GM21825 (cell line): ENCODE data around the gene UBP1.
"Not testable (repeated sequence)": the region's sequence is repeated elsewhere in the genome, so short reads cannot be mapped to it uniquely, and the experiment has no call there.

Source experiments
- ATAC-seq: cut with Tn5 transposase; IDR thresholded peaks from one replicate; pipeline ENCODE4 v1.9.1; 2021; ENCODE audit warnings: mild to moderate bottlenecking, moderate library complexity; ENCODE audit not compliant: unreplicated experiment

The UBP1 gene

GRCh38 chr3:33437556-33438283 lies 2.5 kb downstream of the UBP1 start:
- ATAC-seq = no peak

- no peak for ATAC-seq
Observed at GRCh38 chr3:33433843-33434242, 6.4 kb downstream of the UBP1 start.

GRCh38 chr3:33430571-33430970 lies 9.6 kb downstream of the UBP1 start:
- ATAC-seq = no peak

GRCh38 chr3:33430061-33430460 lies 10.1 kb downstream of the UBP1 start:
- ATAC-seq = no peak

- ATAC-seq = not testable (repeated sequence)
Observed at GRCh38 chr3:33429306-33429705, 10.9 kb downstream of the UBP1 start.

GRCh38 chr3:33428734-33429133 lies 11.5 kb downstream of the UBP1 start:
- ATAC-seq = no peak

GRCh38 chr3:33426630-33427317 lies 13.4 kb downstream of the UBP1 start:
- ATAC-seq = no peak

- no peak for ATAC-seq
Observed at GRCh38 chr3:33426068-33426467, 14.1 kb downstream of the UBP1 start.

- no peak for ATAC-seq
Observed at GRCh38 chr3:33425453-33425852, 14.8 kb downstream of the UBP1 start.

GRCh38 chr3:33424606-33425452 lies 15.4 kb downstream of the UBP1 start:
- no peak for ATAC-seq

GRCh38 chr3:33420966-33421365 lies 19.2 kb downstream of the UBP1 start:
- ATAC-seq = no peak

- peak; percentile 49 for ATAC-seq
Observed at GRCh38 chr3:33419948-33420347, 20.3 kb downstream of the UBP1 start.

GRCh38 chr3:33417066-33417673 lies 23.0 kb downstream of the UBP1 start:
- no peak for ATAC-seq

GRCh38 chr3:33410816-33411215 lies 29.4 kb downstream of the UBP1 start:
- ATAC-seq = not testable (repeated sequence)

- no peak for ATAC-seq
Observed at GRCh38 chr3:33403756-33404155, 36.4 kb downstream of the UBP1 start.

GRCh38 chr3:33402936-33403335 lies 37.3 kb downstream of the UBP1 start:
- ATAC-seq = no peak

GRCh38 chr3:33401781-33402180 lies 38.4 kb downstream of the UBP1 start:
- ATAC-seq = no peak

GRCh38 chr3:33398410-33398809 lies 41.8 kb downstream of the UBP1 start:
- no peak for ATAC-seq

- ATAC-seq = no peak
Observed at GRCh38 chr3:33395900-33396299, 44.3 kb downstream of the UBP1 start.

- no peak for ATAC-seq
Observed at GRCh38 chr3:33394403-33395054, 45.7 kb downstream of the UBP1 start.

GRCh38 chr3:33392703-33393125 lies 47.5 kb downstream of the UBP1 start:
- no peak for ATAC-seq
